Body of pancreas (tissue), 4 donors: ENCODE measurements around the gene NME3. TPM values are rescaled to one million over a fixed set of nuclear protein-coding genes. Genes with fewer than 3 reads are reported as not detected.

Source experiments
- ATAC-seq: fragments of 150-250 bp; one replicate; pipeline ENCODE4 v1.9.1; 2016
- DNase-seq, 4 donors: peaks; one replicate each; pipeline ENCODE4 v3.0.0-alpha.2; 2019
- H3K27ac ChIP-seq, 4 donors: fragments of 200-600 bp; sonication (generic); 1 replicate in 3 of 4; 2 replicates in 1 of 4; pipeline versions ENCODE4 v1.5.1 to v1.6.1; 2016 to 2019; ENCODE audit warnings: mild to moderate bottlenecking in 1 of 4, mixed read lengths in 1 of 4, moderate library complexity in 1 of 4
- H3K27me3 ChIP-seq, 2 donors: fragments of 200-600 bp; sonication (generic); one replicate each; pipeline ENCODE4 v1.6.0; 2016; ENCODE audit warnings: mild to moderate bottlenecking in 1 of 2
- H3K36me3 ChIP-seq, 2 donors: fragments of 200-600 bp; sonication (generic); replicated peaks in 1 of 2; 2 replicates each; pipeline ENCODE4 v1.5.1; 2016; ENCODE audit warnings: low read depth in 2 of 2; ENCODE audit not compliant: insufficient read depth in 1 of 2
- H3K4me1 ChIP-seq: fragments of 200-600 bp; sonication (generic); one replicate; pipeline ENCODE4 v1.6.0; 2016
- H3K4me3 ChIP-seq, 2 donors: fragments of 200-600 bp; sonication (generic); 1 replicate in 1 of 2; 2 replicates in 1 of 2; pipeline ENCODE4 v1.5.1; 2016 to 2019
- H3K9me3 ChIP-seq, 3 donors: fragments of 200-600 bp; sonication (generic); 1 replicate in 2 of 3; 2 replicates in 1 of 3; pipeline ENCODE4 v1.5.1; 2016
- CTCF ChIP-seq, 7 experiments: fragments of 450-650 bp in 4 of 7; fragments of 200-600 bp in 3 of 7; sonication (generic) in 3 of 7; IDR thresholded peaks; one replicate each; pipeline ENCODE4 v1.5.1; 2016 to 2019; ENCODE audit warnings: antibody characterized with exemption in 7 of 7
- POLR2A ChIP-seq, 3 donors: fragments of 450-650 bp; IDR thresholded peaks; one replicate each; pipeline ENCODE4 v1.6.1; 2016; ENCODE audit warnings: antibody characterized with exemption in 3 of 3, mild to moderate bottlenecking in 2 of 3
- WGBS, 2 donors: methylation state at CpG; one replicate each; pipeline ENCODE4 v1.1.5; 2017; 5-methylcytosine and 5-hydroxymethylcytosine counted together
- intact Hi-C: fragments of 100-400 bp; cut with DNase I; formaldehyde crosslinking; loops from one replicate; pipeline ENCODE4 v1.15.1; 2023
- total RNA-seq, 2 donors: library from RNA; depleted of rRNA; stranded (reverse); fragments of >200 nt; gene quantifications; one replicate each; pipeline ENCODE4 v1.1.0, GENCODE V29; 2016

The NME3 gene
- total RNA-seq, 2 donors from 2014 or later: 62.8 to 113 TPM

GRCh38 chr16:1766701-1767100 is 4.6 kb downstream of the NME3 start:
- H3K27me3 ChIP-seq: no peaks in the 10 kb centered on the region
- intact Hi-C loops: no loop called here
- WGBS, 2 donors: 94% methylated on average over 15 of the region's 18 CpGs; no CpG with 5 or more reads in 1 of the 2 donors
- H3K36me3 ChIP-seq: peaks cover 12 to 22% of the 10 kb centered on the region in 2 donors
- ATAC-seq: no peak
- no peak overlapping the region for H3K27ac ChIP-seq
- DNase-seq: no peak
- H3K4me3 ChIP-seq: no peak overlapping the region
- H3K4me1 ChIP-seq: peaks cover 20% of the 10 kb centered on the region
- H3K9me3 ChIP-seq: no peaks in the 10 kb centered on the region
- TF ChIP-seq CTCF (IDR thresholded peaks at IDR 0.05): no peak
- TF ChIP-seq POLR2A (IDR thresholded peaks at IDR 0.05): no peak

- Histone ChIP-seq H3K9me3 (no peaks in the 10 kb centered on the region), H3K4me1 (peaks cover 19% of the 10 kb centered on the region), H3K27ac (no peak overlapping the region), H3K36me3 (peaks cover 12 to 22% of the 10 kb centered on the region in 2 donors), H3K27me3 (no peaks in the 10 kb centered on the region), H3K4me3 (no peak overlapping the region)
- intact Hi-C loops: no loop called here
- TF ChIP-seq POLR2A (IDR thresholded peaks at IDR 0.05): no peak
- 86% methylated on average over 15 of the region's 19 CpGs; no CpG with 5 or more reads in 1 of the 2 donors for WGBS, 2 donors
- no peak for ATAC-seq
- no peak for DNase-seq
Observed at GRCh38 chr16:1766231-1766630, 5.1 kb downstream of the NME3 start.

DNA sequence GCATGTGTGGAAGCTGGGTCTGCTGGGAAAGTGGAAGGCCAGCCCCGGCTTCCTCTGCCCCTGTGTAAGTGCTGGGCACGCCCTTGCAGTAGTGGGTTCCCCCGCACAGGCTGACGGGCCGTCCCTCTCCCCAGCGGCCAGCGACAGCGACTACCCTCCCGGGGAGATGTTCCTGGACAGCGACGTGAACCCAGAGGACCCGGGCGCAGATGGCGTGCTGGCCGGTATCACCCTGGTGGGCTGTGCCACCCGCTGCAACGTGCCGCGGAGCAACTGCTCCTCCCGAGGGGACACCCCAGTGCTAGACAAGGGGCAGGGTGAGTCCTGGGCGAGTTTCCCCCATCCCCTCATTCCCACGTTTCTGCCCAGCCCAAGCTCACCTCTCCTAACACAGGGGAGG is 5.5 kb downstream of the NME3 start:
- no peak for DNase-seq
- peaks cover 15 to 24% of the 10 kb centered on the region in 2 donors for H3K36me3 ChIP-seq
- intact Hi-C loops: no loop called here
- TF ChIP-seq CTCF (IDR thresholded peaks at IDR 0.05): no peak
- TF ChIP-seq POLR2A (IDR thresholded peaks at IDR 0.05): no peak
- ATAC-seq: no peak
- H3K27me3 ChIP-seq: no peaks in the 10 kb centered on the region
- H3K9me3 ChIP-seq: no peaks in the 10 kb centered on the region
- peaks cover 17% of the 10 kb centered on the region for H3K4me1 ChIP-seq
- no peak overlapping the region for H3K4me3 ChIP-seq
- WGBS, 2 donors: 89 to 91% methylated on average over 17 to 22 of the region's 22 CpGs
- no peak overlapping the region for H3K27ac ChIP-seq

DNA sequence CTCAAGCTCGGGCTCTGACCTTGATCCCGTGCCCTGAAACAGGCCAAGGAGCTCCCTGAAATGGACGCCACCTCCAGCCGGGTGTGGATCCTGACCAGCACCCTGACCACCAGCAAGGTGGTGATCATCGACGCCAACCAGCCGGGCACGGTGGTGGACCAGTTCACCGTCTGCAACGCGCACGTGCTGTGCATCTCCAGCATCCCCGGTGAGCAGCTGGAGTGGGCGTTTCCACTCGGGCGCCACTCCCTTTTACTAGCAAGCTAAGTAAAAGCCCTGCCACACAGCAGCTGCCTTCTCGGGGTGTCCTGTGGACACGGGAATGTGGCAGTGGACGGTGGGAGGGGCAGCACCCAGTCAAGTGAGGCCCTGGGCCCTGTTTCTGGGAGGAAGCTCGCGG is 6.4 kb downstream of the NME3 start:
- no peak for TF ChIP-seq CTCF (IDR thresholded peaks at IDR 0.05)
- no peak for TF ChIP-seq POLR2A (IDR thresholded peaks at IDR 0.05)
- intact Hi-C loops: no loop called here
- peaks cover 9% of the 10 kb centered on the region for H3K4me1 ChIP-seq
- H3K27ac ChIP-seq: no peak overlapping the region
- no peak overlapping the region for H3K4me3 ChIP-seq
- 80 to 96% methylated on average over 1 to 21 of the region's 21 CpGs for WGBS, 2 donors
- H3K36me3 ChIP-seq: peaks cover 18 to 28% of the 10 kb centered on the region in 2 donors
- no peaks in the 10 kb centered on the region for H3K27me3 ChIP-seq
- no peak for DNase-seq
- no peaks in the 10 kb centered on the region for H3K9me3 ChIP-seq
- ATAC-seq: no peak

- intact Hi-C loops: no loop called here
- Histone ChIP-seq H3K4me3 (no peak overlapping the region), H3K36me3 (peaks cover 18 to 28% of the 10 kb centered on the region in 2 donors), H3K4me1 (no peaks in the 10 kb centered on the region), H3K9me3 (no peaks in the 10 kb centered on the region), H3K27ac (no peak overlapping the region), H3K27me3 (no peaks in the 10 kb centered on the region)
- DNase-seq: no peak
- no peak for TF ChIP-seq CTCF (IDR thresholded peaks at IDR 0.05)
- TF ChIP-seq POLR2A (IDR thresholded peaks at IDR 0.05): no peak
- 91 to 97% methylated on average over 38 to 58 of the region's 81 CpGs for WGBS, 2 donors
- ATAC-seq: no peak
Observed at GRCh38 chr16:1763521-1764511, 7.5 kb downstream of the NME3 start.
